HCT116 (cell line): ENCODE data around the gene VPS4B.

ENCODE experiments used
- EGR1 ChIP-seq: IDR thresholded peaks from 2 replicates; pipeline ENCODE4 v1.6.1; 2012; ENCODE audit warnings: low read depth
- EZH2 ChIP-seq: fragments of 200-600 bp; sonication (generic); IDR thresholded peaks from 2 replicates; pipeline ENCODE4 v1.6.1; 2017; ENCODE audit warnings: antibody characterized with exemption, mixed run types
- EZH2phosphoT487 ChIP-seq: fragments of 200-600 bp; IDR thresholded peaks from 2 replicates; pipeline ENCODE4 v1.6.1; 2018; ENCODE audit warnings: antibody characterized with exemption, borderline replicate concordance
- MAX ChIP-seq: IDR thresholded peaks from 2 replicates; pipeline ENCODE4 v1.6.1; 2012
- POLR2A ChIP-seq: IDR thresholded peaks from 2 replicates; pipeline ENCODE4 v1.7.0; 2011; ENCODE audit warnings: borderline replicate concordance; ENCODE audit not compliant: insufficient read depth, insufficient read length; ENCODE audit errors: extremely low read depth
- POLR2AphosphoS5 ChIP-seq: IDR thresholded peaks from 2 replicates; pipeline ENCODE4 v1.6.1; 2011; ENCODE audit warnings: mild to moderate bottlenecking, low read depth, low read length, moderate library complexity
- RAD21 ChIP-seq: IDR thresholded peaks from 2 replicates; pipeline ENCODE4 v1.6.1; 2012; ENCODE audit warnings: low read depth, mild to moderate bottlenecking
- TCF7L2 ChIP-seq: IDR thresholded peaks from 2 replicates; pipeline ENCODE4 v1.7.0; 2011; ENCODE audit warnings: borderline replicate concordance, inconsistent platforms; ENCODE audit not compliant: insufficient read depth, insufficient read length; ENCODE audit errors: extremely low read depth
- TF ChIP-seq, protein P1 (sequence below), 3 experiments: fragments of 200-600 bp in 1 of 3; sonication (generic) in 1 of 3; IDR thresholded peaks in 2 of 3; conservative IDR thresholded peaks in 1 of 3; 2 replicates each; pipeline ENCODE4 v1.5.1; 2012 to 2017; ENCODE audit warnings: low read depth in 2 of 3, low read length in 2 of 3, antibody characterized with exemption in 1 of 3, borderline replicate concordance in 1 of 3, control low read depth in 1 of 3, mild to moderate bottlenecking in 1 of 3, mixed read lengths in 1 of 3, mixed run types in 1 of 3, moderate library complexity in 1 of 3; ENCODE audit not compliant: insufficient read depth in 1 of 3
- TF ChIP-seq, protein P2 (sequence below): IDR thresholded peaks from 2 replicates; pipeline ENCODE4 v1.6.1; 2011; ENCODE audit warnings: mild to moderate bottlenecking, low read length, moderate library complexity; ENCODE audit not compliant: insufficient replicate concordance; ENCODE audit errors: extremely low read depth

DNA sequence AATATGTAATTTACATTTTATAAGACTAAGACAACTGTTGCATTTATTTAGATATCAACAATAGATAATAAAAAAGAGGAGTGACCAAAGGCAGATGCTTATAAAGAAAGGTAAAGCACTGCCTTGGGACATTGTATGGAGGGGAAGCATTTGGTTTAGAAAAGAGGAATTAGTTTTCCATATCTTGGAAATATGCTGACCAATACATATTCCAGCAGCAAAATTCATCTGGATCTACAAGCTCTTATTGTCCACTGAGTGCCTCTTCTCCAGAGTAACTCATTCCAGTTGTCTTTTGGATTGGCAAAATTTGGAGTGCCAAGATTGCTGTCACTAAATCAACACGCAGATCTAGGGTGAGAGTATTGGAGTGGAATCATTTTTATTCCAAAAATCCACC is 8.9 kb upstream of the VPS4B start:
- TF ChIP-seq, protein P1, sequence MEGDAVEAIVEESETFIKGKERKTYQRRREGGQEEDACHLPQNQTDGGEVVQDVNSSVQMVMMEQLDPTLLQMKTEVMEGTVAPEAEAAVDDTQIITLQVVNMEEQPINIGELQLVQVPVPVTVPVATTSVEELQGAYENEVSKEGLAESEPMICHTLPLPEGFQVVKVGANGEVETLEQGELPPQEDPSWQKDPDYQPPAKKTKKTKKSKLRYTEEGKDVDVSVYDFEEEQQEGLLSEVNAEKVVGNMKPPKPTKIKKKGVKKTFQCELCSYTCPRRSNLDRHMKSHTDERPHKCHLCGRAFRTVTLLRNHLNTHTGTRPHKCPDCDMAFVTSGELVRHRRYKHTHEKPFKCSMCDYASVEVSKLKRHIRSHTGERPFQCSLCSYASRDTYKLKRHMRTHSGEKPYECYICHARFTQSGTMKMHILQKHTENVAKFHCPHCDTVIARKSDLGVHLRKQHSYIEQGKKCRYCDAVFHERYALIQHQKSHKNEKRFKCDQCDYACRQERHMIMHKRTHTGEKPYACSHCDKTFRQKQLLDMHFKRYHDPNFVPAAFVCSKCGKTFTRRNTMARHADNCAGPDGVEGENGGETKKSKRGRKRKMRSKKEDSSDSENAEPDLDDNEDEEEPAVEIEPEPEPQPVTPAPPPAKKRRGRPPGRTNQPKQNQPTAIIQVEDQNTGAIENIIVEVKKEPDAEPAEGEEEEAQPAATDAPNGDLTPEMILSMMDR (IDR thresholded peaks at IDR 0.05 in 2 of 3, conservative IDR thresholded peaks at IDR 0.05 in 1 of 3; ENCODE audit: borderline replicate concordance in 1 of 3, insufficient read depth in 1 of 3, low read depth in 2 of 3, low read length in 2 of 3), result no peak
- TF ChIP-seq EZH2, result no peak
- TF ChIP-seq EZH2phosphoT487, result no peak
- no peak for TF ChIP-seq TCF7L2
- TF ChIP-seq EGR1, result no peak
- no peak for TF ChIP-seq RAD21
- no peak for TF ChIP-seq MAX
- TF ChIP-seq, protein P2, sequence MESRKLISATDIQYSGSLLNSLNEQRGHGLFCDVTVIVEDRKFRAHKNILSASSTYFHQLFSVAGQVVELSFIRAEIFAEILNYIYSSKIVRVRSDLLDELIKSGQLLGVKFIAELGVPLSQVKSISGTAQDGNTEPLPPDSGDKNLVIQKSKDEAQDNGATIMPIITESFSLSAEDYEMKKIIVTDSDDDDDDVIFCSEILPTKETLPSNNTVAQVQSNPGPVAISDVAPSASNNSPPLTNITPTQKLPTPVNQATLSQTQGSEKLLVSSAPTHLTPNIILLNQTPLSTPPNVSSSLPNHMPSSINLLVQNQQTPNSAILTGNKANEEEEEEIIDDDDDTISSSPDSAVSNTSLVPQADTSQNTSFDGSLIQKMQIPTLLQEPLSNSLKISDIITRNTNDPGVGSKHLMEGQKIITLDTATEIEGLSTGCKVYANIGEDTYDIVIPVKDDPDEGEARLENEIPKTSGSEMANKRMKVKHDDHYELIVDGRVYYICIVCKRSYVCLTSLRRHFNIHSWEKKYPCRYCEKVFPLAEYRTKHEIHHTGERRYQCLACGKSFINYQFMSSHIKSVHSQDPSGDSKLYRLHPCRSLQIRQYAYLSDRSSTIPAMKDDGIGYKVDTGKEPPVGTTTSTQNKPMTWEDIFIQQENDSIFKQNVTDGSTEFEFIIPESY, result no peak
- no peak for TF ChIP-seq POLR2A
- TF ChIP-seq POLR2AphosphoS5, result no peak
